Forelimb muscle (tissue), 1 donor: ENCODE results near the gene HIRA. TPM values are rescaled to one million over a fixed set of nuclear protein-coding genes. Genes with fewer than 3 reads are reported as not detected.
A peak's percentile ranks its signal among the peaks of the same experiment; 100 is the strongest.

Source experiments
- DNase-seq: peaks from one replicate; pipeline ENCODE4 v3.0.0-alpha.2; 2013; ENCODE audit warnings: low read depth
- polyA plus RNA-seq: library from polyadenylated mRNA; unstranded; fragments of 120-200 nt; gene quantifications from one replicate; pipeline ENCODE4 v1.2.1, GENCODE V29; 2013; ENCODE audit not compliant: insufficient read length

HIRA gene, protein sequence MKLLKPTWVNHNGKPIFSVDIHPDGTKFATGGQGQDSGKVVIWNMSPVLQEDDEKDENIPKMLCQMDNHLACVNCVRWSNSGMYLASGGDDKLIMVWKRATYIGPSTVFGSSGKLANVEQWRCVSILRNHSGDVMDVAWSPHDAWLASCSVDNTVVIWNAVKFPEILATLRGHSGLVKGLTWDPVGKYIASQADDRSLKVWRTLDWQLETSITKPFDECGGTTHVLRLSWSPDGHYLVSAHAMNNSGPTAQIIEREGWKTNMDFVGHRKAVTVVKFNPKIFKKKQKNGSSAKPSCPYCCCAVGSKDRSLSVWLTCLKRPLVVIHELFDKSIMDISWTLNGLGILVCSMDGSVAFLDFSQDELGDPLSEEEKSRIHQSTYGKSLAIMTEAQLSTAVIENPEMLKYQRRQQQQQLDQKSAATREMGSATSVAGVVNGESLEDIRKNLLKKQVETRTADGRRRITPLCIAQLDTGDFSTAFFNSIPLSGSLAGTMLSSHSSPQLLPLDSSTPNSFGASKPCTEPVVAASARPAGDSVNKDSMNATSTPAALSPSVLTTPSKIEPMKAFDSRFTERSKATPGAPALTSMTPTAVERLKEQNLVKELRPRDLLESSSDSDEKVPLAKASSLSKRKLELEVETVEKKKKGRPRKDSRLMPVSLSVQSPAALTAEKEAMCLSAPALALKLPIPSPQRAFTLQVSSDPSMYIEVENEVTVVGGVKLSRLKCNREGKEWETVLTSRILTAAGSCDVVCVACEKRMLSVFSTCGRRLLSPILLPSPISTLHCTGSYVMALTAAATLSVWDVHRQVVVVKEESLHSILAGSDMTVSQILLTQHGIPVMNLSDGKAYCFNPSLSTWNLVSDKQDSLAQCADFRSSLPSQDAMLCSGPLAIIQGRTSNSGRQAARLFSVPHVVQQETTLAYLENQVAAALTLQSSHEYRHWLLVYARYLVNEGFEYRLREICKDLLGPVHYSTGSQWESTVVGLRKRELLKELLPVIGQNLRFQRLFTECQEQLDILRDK
- 17.4 TPM for polyA plus RNA-seq

DNA sequence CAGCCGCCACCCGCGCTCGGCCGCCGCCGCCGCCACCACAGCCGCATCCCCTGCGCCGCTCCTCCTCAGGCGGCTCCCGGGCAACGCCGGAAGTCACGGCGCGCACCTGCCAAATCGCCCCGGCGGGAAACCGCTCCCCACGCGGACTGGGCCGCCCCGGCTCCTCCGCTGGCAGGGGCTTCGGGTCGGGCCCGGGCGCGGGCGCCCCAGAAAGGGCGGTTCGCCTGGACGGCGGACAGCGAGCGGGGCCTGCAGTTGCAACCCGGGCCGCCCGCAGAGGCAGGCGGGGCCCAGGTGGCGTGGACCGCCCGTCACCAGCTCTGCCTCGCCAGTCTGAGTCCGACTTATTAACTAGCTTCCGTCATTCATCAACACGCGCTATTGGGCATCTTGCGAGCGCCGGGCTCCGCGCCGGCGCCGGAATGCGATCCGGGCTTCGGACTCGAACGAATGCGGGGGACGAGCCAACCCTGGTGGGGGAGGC is at the start of gene HIRA:
HIRA (minus strand) TSS at position 85 of the 484 bp plus-strand sequence. CDS start 257 bp downstream, outside the sequence.
- DNase-seq, result no peak

DNA sequence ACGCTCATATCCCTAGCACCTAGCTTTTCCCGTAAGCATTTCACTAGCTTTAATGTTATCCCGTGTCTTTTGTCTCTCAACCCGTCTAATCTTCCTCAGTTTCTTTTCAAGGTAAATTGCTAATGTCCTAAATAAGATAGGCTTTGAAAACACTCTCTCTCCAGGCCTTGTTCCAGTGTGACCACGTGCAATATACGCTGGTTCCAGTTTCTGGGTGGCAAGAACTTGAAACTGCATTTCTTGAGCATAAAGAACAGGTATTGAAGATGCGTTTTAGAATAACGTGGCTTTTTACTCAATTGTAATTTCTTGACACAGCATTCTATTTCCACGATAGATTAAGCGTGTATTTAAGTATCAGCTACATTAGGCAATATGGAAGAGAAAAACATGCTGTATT is 49.3 kb upstream of the HIRA start:
- no peak for DNase-seq

GRCh38 chr22:19480173-19480568 is 48.6 kb upstream of the HIRA start:
- no peak for DNase-seq

DNA sequence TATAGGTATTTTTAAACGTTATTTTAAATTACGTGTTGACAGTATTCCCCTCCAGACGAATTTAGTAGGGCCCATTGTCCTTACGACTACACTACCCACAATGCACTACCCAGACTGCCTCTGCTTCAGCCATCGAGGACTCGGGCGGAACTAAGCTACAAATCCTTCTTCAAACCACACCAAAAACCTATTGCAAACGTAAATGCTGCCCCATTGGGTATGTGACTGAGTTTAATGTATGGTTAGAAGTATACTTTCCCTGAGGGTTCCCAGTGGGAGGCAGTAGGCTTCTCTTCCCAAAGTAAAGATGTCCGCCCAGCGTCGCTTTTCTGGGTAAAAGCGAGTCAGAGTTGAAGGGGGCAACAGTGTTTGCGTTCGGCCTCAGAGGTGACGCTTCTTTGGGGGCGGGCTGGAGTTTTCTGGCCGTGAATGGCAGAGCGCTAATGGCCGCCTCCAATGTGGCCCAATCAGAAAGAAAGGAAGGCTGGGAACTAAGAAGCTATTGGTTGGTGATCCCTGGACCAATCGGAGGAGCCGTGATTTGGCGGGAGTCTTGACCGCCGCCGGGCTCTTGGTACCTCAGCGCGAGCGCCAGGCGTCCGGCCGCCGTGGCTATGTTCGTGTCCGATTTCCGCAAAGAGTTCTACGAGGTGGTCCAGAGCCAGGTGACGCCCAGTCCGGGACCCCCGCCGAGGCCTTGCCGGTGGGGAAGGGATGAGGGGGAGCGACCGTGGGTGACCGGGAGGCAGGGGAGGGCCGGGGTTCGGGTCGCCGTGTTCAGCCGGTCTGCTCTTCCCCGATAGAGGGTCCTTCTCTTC is 48.0 kb upstream of the HIRA start, which contains the start of gene CDC45:
CDC45 (plus strand) TSS at position 566 of the 818 bp plus-strand sequence; CDS start at position 615, 49 bp downstream.
- peak; percentile 97 for DNase-seq

GRCh38 chr22:19478901-19479354 is 47.4 kb upstream of the HIRA start, which contains the start of gene UFD1:
Gene UFD1 (minus strand): TSS chr22:19479193. CDS start chr22:19479085, 108 bp downstream.
- no peak for DNase-seq

DNA sequence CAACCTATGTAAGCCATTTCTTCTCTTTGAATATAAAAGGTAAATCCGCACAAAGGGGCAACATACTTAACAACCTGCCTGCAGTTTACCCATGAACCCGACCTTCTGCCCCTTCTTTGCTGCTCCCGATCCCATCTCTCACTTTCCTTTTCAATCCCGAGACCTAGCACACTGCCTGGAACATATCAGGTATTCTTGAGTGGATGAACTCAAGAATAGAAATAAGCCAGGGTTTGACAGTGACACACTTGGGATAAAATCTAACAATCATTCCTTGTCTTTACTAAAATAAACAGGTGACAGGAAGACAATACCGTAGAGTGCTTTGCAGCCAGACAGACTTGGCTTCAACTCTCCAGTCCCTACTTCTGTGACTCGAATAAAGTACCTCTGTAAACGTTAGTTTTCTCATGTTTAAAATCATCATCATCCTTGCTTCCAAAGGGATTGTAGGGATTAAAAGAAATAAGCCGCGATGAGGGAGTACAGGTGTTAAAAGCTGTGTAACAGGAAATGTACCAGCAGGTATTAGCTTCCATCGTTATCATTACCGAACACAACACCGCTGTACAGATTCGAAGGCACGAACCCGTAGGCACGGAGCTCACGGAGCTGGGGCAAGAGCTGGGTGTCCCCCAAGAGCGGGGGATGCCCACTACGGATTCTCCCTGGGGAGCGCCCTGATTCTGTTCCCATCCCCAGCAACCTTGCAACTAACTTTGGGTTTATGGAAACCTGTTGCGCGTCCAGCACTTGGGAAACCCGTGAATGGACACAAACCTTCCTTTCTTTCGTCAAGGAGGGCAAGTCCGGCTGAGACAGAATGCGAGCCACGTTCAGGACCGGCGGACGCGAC is 46.7 kb upstream of the HIRA start:
- DNase-seq, result no peak

- DNase-seq, result no peak
Observed at GRCh38 chr22:19477321-19478044, 46.0 kb upstream of the HIRA start.

- DNase-seq, result no peak
Observed at GRCh38 chr22:19476023-19476422, 44.5 kb upstream of the HIRA start.

DNA sequence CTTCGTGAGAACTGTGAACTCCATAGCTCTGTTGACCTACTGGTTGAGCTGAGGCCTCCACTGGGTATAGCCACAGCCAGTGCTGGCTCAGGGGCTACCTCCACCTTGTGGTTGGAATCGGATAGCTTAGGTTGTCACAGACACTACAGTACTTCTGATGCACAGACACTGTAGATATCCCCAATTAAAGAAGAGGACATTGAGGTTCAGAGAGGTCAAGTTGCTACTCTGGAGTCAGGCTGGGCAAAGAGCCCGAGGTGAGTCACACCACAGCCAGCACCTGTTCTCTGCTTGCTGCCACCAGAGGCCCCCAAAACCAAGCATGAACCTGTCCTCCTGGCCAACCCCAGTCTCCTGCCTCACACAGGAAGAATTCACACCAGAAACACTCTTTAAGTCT is 42.0 kb upstream of the HIRA start:
- no peak for DNase-seq

DNA sequence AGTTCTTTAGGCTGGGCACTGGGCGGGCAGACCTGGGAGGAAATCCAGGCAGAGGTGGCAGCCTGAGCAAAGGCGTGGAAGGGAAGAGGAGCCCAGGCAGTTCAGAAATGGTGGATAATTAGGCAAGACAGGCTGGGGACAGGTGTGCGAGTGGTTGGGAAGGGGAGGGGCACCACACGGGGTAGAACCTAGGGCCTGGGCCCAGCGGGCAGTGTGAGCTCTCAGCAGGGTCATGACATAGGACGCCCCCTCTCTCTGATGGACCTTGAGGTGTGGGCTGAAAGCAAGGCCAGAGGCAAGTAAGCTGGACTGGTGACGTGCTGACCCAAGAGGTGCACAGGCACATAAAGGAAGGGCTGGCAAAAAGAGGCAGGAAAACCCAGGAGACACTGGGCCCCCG is 40.7 kb upstream of the HIRA start:
- DNase-seq, result no peak

GRCh38 chr22:19471572-19471971 is 40.0 kb upstream of the HIRA start:
- no peak for DNase-seq

DNA sequence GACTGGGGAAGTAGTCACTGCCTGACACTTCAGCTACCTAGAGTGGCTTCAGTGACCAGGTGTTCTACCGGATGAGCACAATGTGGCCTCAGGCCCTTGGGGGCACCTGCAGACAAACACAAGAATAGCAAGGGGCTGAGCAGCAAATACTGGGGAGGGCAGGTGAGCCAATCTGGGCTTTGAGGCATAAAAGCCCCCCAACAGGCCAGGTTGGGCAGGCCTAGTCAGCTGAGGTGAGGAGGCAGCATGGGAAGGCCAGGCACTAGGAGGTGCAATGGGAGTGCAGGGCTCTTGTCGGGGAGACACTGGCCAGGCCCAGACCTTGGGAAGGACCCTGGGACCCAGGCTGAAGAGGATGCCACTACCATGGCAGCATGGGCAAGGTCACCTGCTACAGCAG is 38.5 kb upstream of the HIRA start:
- DNase-seq, result no peak

DNA sequence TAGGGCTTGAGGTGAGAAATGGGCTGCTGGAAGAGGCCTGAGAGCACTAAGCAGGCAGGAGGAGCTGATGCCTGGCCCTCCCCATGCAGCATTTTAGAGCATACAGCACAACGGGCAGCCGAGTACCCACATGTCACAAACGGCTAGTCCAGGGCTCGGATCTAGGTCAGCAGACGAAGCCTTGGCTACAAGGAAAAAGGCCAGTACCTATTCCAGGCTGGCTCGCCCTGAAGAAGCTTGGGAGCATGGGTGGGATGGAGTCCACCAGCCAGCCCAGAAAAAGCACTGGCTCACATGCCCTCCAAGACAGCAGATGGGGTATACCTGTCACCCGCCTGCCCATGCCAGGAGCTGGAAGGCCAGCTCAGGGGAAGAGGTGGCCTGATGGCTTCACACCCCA is 37.9 kb upstream of the HIRA start:
- no peak for DNase-seq

DNA sequence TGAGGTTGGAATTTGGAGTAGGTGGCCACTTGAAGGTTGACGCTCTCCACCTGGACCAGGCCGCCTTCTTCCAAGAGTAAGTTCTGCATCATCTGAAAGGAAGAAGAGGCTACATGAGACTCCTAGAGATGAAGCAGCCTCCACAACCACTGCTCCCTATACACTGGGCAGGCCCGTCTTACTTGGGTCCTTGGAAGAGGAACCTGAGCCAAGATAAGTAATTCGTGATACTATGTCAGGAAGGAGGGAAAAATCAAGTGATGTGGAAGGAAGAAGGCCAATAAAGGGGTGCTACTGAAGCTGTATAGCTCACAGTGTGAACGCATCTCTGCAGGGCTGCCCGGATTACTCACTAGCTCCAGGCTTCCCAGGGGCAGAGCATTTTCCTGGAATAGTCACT is 36.4 kb upstream of the HIRA start:
- no peak for DNase-seq

GRCh38 chr22:19466848-19467752 is 35.6 kb upstream of the HIRA start:
- DNase-seq, result no peak

GRCh38 chr22:19466126-19466716 is 34.7 kb upstream of the HIRA start:
- DNase-seq, result no peak

- DNase-seq, result no peak
Observed at GRCh38 chr22:19464975-19465374, 33.4 kb upstream of the HIRA start.

DNA sequence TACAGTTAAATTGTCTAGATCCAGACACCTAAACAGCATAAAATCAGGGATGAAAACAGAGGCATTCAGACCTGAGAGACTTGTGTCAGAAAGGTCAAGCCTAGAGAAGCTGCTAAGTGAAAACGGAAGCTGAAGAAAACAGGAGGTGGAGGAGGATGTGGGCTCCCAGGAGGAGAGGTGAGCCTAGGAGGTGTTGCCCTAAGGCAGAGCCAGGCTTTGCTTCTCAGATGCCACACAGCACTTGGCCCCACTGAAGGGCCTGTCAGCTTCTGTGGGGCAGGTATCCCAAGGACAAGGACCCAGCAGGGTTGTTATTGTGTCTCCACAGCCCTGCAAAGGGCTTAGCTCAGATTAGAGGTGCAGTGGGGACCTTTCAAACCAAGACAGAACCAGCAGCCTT is 33.0 kb upstream of the HIRA start:
- no peak for DNase-seq
